HG03460 (cell line): ENCODE data around the gene DIAPH3.

Experiments used
- ATAC-seq: cut with Tn5 transposase; IDR thresholded peaks from one replicate; pipeline ENCODE4 v1.9.1; 2021; ENCODE audit not compliant: unreplicated experiment

DIAPH3 gene

DNA sequence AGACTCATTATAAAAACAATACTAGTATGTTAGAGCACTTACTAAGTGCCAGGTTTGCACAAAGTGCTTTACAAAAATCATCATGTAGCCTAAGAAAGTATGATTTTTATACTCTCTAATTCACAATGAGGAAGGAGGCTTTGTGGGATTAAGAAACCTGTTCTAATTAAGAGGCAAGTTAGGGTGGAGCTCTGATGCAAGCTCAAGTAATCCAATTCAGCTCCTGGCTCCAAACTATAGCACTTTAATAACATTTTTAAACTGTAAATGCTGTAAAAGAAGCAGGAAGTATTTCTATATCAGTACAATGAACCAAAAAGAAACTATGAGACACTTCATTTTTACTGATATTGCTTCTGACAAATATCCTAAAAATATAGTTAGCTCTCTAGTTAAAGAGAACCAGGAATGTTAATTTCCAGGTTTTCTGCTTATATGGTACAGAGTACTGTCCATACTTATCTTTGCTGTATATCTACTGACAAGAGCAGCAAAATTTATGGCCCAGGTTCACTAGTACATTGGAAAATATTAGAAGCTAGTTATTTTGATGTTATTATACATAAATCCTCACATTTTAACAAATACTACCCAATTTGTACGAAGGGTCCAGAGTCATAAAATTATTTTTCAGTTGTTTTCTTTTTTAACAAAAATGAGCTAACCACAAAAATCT is 482.0 kb downstream of the DIAPH3 start:
- no peak for ATAC-seq

DNA sequence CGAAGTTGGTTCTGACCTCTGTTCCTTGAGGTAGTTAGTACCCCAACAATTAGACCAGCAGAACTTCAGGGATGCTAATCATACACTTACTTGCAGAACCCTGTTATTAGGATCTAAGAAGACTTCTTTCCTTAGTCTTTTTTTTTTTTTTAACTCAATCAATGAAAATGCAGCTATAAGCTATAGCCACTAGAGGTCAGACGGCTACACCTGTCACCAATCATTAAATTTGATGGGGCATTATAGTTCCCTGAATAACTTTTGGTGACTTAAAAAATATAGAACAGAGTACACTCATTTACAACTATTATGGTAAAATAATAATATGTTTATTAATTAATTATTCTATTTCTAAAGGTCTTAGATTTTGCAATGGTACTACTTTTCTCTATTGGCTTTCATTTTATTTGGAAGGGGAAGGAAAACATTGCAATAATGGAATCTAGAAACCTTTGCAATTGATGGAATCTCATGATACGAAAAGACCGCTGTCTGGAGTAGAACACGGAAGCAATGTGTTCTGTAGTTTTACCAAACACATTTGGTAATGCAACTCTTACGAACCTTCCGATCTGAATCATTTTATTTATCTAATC is 483.2 kb downstream of the DIAPH3 start:
- ATAC-seq: no peak

DNA sequence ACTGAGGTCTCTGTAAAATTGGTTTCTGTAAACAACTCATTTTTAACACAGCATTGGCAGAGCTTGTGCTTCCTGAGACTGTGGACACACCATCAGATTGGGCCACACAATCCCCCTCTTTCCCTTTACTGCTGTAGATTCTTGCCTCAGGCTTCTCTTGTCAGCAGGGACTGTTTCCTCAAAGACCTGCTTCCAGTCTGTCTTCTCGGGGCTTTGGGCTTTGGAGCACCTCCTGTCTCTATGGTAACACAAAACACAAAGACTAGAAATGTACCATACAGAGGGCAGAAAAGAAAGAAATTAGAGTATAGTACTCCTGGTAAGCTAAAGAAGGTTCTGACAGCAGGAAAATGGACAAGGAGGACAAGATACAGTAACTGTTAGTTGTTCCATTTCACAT is 484.5 kb downstream of the DIAPH3 start:
- no peak for ATAC-seq

DNA sequence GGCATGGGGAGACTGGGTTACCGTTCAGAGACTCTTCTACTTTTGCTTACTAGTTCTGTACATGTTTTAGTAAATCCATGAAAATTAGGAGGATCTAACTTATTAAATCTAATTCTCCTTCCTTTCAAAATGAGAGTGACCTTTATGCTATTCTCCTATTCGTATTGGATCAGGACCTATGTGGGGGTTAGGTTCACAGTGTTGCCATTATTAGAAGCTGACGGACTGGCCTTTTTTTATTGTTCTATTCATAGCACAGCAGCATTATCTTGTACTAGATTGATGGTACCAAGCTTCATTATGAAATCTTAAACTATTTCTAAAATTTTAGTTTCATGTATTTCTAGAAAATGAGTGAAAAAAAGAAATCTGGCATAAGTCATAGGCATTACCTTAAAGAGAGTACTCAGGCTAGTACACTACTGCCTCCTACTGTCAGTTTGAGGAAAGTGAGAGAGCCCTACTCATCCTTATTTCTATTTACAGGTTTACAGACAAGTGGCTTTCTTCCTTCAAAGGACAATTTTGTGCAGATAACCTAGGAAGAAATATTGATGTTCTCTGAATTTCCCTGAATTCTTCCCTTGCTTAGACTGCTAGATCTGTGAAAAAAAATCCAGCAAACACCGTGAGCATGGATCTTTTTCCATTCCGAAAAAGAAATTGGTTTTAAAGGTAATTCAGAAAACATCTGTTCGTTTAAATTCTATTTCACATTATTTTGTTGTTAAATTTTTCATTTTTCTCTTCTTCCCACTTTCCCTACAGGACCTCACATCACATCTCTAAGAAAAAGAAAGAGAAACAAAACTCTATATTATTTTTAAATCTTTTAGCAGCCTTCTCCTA is 485.5 kb downstream of the DIAPH3 start:
- ATAC-seq: peak; percentile 66

DNA sequence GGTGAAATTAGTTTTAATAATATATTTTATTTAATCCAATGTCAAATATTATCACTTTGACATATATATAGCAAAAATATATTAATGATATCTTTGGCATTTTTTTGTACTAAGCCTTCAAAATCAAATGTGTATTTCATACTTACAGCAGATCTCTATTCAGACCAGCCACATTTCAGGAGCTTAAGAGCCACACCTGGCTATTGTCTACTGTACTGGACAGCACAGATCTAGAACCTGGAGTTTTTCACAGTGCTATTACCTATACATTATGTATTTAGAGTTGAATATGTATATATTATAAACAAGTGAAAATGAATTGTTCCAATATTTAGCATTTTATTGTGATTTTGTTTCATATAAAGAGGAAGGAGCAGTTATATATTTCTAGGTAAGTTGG is 486.3 kb downstream of the DIAPH3 start:
- no peak for ATAC-seq

DNA sequence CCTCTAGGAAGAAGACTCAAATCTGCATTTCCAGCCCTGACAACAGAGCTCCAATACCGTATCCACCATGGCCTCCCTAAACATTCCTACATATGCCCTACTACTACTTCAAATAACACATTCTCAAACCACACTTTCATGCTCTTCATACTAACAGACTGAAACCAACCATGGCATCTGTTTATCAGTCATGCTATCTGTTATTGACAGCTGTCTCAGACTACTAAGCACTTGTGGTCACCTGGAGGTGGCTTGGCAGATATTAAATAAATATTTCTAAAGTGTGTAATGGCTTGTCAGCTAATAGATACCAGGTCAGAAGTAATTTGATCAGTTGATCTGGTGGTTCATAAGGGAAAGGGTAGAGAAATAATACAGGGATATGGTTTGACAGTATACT is 489.1 kb downstream of the DIAPH3 start:
- peak; percentile 52 for ATAC-seq

DNA sequence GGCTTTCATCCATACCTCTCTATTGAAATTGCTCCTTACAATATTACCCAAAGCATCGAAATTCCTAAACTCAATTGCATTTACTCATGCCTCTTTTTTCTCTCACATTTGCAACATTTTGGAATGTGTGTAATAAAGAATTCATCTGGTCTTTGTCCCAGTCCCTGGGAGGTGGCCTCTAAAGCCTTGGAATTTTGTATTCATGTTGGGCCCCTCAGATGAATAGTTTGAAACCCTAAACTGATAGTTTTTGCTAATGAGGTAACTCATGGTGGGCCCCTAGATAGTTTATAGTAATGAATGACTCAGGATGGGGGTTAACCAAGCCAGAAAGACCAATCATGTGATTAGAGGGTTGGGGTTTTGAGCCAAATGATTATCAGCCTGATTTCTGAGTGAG is 490.4 kb downstream of the DIAPH3 start:
- ATAC-seq: no peak

DNA sequence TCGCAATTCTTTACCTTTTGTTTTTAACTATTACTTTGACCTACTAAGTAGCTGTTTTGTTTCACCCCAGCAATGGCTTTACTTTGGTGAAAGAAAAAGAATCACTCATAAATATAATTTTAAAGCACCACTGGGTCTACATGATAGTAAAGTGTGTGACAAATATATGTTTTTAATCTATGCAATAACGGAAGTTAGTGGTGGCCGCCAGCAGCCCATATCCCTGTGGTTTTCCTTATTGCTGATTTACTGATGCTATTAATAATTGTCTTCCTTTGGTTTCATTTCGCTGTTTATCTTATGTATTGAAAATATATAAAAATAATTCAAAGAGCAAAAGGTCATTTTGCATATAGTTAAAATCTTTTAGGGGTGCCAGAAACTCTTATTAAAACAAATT is 491.3 kb downstream of the DIAPH3 start:
- no peak for ATAC-seq

DNA sequence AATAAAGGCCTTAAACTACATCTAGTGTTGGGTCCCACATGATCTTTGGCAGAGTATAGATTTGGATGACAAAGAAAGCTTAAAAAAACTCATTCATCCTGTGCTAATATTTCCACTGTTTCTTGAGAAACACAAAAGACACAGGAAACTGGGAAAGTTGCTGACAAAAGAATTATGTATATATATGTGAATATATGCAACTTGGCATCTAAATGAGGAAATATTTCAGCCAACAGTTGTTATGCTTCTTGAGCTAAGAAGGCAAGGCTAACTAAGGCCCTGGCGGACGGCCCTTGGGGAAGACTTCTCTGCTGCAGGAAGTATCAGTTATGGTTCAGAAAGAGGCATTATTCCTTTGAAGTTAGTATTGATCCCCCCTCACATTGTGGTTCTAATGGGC is 491.8 kb downstream of the DIAPH3 start:
- no peak for ATAC-seq

DNA sequence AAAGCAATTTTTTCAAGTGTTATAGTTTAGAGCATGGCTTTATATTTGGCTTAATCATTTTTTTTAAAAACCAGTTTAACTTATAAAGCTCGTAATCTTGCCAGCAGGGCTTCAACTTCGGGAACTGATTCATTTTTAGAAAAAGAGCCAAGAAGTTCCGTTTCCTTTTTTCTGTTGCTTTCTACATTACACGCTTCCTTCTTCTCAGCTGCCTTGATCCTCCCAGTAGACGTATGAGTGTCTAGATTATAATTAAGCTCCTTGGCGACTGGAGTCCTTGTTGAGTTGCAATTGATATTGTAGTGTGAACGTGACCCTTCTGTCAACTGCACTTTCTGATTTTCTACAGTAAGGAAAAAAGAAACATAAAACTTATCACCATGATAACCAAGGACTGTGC is 497.2 kb downstream of the DIAPH3 start:
- no peak for ATAC-seq

DNA sequence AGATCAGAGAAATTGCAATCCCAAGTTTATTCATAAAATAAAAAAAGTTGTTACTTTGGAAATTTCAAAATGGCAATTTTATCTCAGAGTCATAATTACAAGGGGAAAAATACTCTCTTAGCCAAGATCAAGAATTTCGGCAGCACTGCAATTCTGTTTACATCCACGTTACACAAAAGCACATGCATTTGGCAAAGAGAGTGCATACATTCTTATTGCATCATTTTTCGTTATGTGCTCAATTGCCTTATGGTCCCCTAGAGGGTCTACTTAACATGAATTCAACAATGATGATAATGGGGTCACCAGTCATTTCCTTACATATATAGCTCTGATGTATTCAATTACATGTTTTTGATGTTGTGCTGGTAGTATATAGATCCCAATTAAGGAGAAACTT is 498.0 kb downstream of the DIAPH3 start:
- no peak for ATAC-seq

DNA sequence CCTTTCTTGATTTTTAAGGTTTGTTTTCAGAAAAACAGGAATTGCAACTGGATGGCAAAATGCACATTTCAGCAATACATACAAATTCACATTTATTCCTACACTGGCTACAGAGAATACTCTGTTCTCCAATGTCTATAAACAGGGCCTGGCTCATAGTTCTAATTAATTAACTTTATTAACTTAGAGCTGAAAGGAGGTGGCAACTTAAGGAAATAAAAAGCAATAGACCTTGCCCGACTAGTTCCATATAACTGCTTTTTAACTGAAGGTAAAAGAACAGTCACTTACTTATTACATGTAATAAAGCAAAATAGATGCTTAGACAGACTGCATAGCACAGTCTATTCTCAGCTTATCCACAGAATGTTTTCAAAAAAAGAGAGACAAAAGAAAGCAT is 498.5 kb downstream of the DIAPH3 start:
- ATAC-seq: no peak

DNA sequence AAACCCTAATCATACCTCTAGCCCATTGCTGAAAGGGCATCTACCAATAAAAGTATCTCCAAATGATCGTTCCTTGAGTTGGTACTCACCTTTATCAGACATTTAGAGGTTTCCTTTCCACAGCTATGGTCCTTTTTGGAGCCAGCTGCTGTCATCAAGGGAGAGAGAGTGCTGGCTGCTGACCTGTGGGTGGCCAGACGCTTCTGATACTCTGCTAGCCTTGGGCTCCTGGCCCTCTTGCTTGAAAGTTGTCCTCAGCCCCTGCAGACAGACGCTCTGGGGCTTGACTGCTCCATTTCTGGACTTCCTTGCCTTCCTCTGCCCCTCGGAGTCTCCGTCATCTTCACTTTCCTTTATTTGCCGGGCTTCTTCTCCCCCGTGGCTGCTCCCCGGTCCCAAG is 499.1 kb downstream of the DIAPH3 start:
- ATAC-seq: no peak

DNA sequence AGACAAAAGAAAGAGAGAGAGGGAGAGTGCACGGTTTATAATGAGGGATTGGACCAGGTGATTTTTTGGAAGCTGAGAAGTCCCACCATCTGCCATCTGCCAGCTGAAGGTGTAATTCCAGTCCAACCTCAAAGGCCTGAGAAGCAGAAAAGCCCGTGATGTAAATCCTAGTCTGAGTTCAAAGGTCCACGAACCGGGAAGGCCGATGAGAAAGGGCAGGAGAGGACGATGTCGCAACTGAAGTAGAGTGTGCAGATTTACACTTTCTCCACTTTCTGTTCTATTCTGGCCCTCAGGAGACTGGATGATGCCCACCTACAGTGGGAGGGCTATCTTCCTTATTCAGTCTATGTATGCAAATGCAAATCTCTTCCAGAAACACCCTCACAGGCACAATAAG is 500.0 kb downstream of the DIAPH3 start:
- ATAC-seq: no peak

DNA sequence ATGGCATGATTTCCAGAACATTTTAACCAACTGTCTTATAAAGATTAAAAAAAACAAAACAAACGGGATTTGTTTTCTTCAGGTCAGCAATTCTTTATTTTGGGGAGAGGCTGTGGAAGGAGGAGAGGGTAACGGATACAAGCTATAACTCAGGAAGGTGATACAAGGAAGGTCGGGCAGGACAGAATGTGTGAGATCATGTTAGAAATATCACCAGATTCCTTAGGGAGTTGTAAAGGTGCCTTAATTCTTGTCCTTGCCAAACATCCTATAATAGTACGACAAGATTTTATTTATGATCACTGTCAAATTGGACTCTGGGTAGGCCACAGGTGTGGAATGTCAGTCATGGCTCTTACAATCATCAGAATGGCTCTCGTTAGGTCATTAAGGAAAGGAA is 503.1 kb downstream of the DIAPH3 start:
- ATAC-seq: no peak

DNA sequence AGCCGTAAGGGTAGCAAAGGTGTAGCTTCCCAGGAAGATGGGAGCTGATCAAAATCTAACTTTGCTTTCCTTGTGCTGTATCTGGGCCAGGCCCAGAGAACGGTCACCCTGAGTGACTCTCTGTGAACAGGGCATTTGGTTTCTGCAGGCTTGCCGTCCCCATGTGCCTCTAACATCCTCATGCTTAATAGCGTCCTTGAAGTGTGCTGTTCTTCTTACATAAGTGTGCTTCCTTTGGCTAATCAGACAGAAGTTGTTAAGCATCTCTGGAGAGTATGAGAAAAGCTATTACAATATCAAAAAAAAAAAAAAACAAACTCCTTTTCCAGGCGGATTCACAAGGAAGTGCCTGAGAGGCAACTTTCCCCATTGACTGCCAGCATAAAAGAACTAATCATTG is 503.7 kb downstream of the DIAPH3 start:
- ATAC-seq: no peak

DNA sequence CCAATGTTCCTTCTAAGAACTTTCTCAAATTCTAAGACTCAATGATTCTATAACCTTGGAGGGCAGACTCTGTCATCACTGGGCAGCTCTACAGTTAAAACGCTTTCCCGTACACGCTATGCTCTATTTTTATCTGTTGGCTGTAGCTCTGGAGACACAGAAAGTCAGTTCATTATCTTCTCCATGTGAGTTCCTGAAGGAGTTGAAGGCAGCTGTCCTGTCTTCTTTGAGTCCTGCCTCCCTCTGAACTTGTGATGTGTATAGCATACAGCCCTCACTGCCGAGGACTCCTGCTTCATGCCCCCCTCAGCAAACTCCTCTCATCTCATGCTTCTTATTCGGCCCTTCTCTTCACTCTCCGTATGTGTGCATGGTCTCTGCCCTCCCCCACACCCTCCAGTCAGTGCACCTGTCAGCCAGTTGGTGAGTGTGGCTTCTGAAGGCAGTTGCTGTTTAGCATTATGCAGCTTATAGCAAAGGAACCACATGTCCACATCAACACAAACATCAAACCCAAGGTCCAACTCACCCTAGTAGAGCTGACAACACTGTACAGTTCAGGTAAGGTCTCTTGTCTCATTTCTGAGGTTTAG is 504.9 kb downstream of the DIAPH3 start:
- no peak for ATAC-seq

DNA sequence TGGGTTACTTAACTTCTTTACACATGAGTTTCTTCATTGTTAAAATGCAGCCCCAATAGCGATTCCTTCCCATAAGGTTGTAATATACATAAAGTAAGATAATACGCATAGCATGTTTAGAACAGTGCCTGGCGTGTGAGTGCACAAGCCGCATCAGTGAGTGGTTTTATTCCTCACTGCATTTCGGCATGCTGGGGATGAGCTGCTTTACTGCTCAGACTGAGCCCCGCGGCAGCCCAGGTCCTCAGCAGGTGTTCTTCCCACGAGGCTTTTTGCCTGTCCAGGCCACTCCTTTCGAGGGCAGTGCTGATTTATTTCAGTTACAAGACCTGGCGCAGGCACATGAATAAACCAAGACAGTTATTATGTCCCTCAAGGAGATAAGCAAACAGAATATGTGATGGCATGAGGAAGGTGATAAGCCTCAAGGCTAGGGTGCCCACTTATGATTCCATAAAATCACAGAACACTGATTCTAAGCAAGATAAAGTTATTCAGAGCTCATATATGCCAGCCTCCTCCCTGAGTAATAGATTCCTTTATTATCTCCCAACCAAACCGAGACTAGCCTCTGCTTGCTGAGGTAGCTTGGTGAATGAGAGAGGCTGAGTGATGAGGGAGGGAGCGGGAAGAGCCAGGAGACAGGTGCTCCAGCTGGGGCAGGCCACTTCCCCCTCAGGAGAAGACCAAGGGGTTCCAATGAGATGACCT is 505.5 kb downstream of the DIAPH3 start:
- no peak for ATAC-seq

DNA sequence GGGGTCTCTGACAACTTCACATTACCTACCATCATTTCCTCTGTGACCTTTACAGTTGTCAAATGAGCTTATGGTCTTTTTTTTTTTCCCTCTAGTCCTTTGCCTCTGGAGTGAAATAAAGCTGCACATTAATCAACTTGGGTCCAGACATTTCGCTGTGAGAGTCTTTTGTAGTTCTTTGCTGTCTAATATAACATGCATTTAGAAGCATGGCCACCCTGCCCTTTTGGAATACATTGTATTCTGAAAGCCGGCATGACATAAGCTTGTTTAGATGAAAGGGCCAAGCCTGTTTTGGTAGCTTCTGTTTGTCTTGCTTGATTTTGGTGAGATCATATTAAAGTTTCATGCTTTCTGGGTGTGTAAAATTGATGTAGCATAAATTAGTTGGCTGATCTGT is 509.8 kb downstream of the DIAPH3 start:
- no peak for ATAC-seq

DNA sequence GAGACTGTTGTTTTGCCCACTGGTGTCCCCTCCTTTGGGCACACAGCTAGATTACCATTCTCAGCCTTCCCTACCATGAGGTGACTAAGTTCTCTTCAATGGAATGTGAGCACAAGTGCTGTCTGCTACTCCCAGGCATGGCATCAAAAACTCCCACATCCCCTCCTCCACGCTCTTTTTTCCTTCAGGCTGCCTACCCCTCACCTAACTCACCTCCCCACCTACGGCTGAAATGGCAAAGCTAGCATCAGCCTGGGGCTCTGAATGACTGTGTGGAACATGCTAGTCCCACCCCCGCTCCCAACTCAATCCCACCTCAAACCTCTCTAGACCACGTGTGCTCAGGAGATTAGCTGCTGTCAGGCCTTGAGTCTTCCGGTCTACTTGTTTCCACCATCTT is 512.2 kb downstream of the DIAPH3 start:
- ATAC-seq: no peak

DNA sequence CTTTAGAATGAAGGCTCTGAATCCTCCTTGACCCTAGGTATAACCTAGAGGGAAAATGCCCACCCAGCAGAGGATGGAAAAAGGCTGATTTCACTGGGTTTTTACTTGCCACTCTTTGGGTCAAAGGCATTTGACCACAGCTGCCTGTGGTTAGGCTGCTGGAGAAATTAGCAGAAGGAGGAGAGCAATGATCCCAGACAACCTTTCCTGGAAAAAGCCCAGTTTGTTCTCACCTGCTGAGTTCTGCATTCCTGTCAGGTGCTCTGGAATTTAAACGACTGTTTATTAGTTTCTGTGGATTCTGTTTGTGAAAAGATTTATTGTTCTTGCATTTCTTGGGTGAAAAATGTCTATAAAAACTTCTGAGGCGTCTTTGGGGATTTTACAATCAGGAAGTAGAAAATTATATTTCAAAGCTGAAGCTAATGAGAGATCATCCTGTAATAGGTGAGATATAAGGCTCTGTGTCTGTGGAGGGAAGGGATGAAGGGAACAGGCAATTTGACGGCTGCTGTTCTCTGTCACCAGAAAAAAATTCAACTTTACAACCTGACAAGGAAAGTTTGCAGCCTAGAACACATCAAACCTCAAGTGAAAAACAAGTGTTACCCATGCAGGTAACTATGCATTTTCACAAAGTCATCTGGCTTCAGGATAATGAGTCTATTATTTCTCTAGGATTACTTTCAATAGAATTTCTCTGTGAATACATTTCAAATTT is 519.7 kb downstream of the DIAPH3 start:
- no peak for ATAC-seq
